ENCODE measurements around the gene RPL15. TPM values are rescaled to one million over a fixed set of nuclear protein-coding genes. Genes with fewer than 3 reads are reported as not detected.

Gene RPL15
- total RNA-seq, 1 experiment from 2014 or later = 864 TPM

DNA sequence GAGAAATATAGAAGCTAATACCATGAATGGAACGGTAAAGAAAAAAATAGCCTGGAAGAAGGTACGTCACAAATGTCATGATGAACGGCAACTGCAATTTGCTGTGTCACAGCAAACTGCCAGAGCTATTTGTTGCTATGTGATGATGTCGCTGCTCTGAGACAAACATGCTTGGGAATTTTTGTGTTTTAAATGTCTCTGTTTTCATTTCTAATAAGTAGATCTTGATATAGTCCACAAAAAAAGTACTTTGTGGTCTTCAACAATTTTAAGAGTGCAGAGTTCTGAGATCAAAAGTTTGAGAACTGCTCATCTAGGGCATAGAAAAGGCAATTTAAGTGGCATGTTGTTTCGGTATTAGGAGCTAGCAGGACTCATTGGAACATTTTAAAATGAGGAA is 23.8 kb downstream of the RPL15 start:
- ATAC-seq (no peak), DNase-seq (ENCODE audit: low read depth, low spot score) (no peak)
- intact Hi-C loops (cut with micrococcal nuclease; ENCODE audit: unreplicated experiment) (no loop called here), in situ Hi-C loops (cut with HindIII; ENCODE audit: low pct_unique_long_range_greater_than_20kb, low sequenced_read_pairs) (no loop called here)
- no TSS peak for BruUV-seq (replicated peaks)
- no peak overlapping the region for H3K4me3 ChIP-seq (ENCODE audit: low read depth in 2 of 2, low read length in 2 of 2)
- no peak overlapping the region for H3K27ac ChIP-seq (ENCODE audit: low read length)
- peaks cover 7% of the 10 kb centered on the region for H3K4me1 ChIP-seq (ENCODE audit: control insufficient read depth, insufficient read depth, low read length)
- CTCF ChIA-PET = no interaction called here
- TF ChIP-seq, protein P1, sequence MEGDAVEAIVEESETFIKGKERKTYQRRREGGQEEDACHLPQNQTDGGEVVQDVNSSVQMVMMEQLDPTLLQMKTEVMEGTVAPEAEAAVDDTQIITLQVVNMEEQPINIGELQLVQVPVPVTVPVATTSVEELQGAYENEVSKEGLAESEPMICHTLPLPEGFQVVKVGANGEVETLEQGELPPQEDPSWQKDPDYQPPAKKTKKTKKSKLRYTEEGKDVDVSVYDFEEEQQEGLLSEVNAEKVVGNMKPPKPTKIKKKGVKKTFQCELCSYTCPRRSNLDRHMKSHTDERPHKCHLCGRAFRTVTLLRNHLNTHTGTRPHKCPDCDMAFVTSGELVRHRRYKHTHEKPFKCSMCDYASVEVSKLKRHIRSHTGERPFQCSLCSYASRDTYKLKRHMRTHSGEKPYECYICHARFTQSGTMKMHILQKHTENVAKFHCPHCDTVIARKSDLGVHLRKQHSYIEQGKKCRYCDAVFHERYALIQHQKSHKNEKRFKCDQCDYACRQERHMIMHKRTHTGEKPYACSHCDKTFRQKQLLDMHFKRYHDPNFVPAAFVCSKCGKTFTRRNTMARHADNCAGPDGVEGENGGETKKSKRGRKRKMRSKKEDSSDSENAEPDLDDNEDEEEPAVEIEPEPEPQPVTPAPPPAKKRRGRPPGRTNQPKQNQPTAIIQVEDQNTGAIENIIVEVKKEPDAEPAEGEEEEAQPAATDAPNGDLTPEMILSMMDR (IDR thresholded peaks at IDR 0.05) = no peak
- TF ChIP-seq TCF7L2 (IDR thresholded peaks at IDR 0.05; ENCODE audit: low read depth, low read length) (no peak), POLR2AphosphoS5 (IDR thresholded peaks at IDR 0.05; ENCODE audit: low read depth, low read length) (no peak), SIN3A (IDR thresholded peaks at IDR 0.05; ENCODE audit: borderline replicate concordance, insufficient read depth, low read depth, low read length) (no peak)
- TF ChIP-seq, protein P2, sequence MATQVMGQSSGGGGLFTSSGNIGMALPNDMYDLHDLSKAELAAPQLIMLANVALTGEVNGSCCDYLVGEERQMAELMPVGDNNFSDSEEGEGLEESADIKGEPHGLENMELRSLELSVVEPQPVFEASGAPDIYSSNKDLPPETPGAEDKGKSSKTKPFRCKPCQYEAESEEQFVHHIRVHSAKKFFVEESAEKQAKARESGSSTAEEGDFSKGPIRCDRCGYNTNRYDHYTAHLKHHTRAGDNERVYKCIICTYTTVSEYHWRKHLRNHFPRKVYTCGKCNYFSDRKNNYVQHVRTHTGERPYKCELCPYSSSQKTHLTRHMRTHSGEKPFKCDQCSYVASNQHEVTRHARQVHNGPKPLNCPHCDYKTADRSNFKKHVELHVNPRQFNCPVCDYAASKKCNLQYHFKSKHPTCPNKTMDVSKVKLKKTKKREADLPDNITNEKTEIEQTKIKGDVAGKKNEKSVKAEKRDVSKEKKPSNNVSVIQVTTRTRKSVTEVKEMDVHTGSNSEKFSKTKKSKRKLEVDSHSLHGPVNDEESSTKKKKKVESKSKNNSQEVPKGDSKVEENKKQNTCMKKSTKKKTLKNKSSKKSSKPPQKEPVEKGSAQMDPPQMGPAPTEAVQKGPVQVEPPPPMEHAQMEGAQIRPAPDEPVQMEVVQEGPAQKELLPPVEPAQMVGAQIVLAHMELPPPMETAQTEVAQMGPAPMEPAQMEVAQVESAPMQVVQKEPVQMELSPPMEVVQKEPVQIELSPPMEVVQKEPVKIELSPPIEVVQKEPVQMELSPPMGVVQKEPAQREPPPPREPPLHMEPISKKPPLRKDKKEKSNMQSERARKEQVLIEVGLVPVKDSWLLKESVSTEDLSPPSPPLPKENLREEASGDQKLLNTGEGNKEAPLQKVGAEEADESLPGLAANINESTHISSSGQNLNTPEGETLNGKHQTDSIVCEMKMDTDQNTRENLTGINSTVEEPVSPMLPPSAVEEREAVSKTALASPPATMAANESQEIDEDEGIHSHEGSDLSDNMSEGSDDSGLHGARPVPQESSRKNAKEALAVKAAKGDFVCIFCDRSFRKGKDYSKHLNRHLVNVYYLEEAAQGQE (IDR thresholded peaks at IDR 0.05; ENCODE audit: insufficient read depth in 1 of 2, low read depth in 2 of 2, low read length in 1 of 2) = no peak
- H3K27me3 ChIP-seq (ENCODE audit: control insufficient read depth, insufficient read depth, low read length) = no peaks in the 10 kb centered on the region
- POLR2A ChIA-PET = no interaction called here
- no peaks in the 10 kb centered on the region for H3K9me3 ChIP-seq (ENCODE audit: control insufficient read depth, insufficient read depth, low read depth, low read length)
- no peaks in the 10 kb centered on the region for H3K36me3 ChIP-seq (ENCODE audit: control insufficient read depth, insufficient read depth, low read length)

GRCh38 chr3:23941440-23941839 is 24.5 kb downstream of the RPL15 start:
- Histone ChIP-seq H3K9me3 (ENCODE audit: control insufficient read depth, insufficient read depth, low read depth, low read length) (no peaks in the 10 kb centered on the region), H3K4me3 (ENCODE audit: low read depth in 2 of 2, low read length in 2 of 2) (no peak overlapping the region), H3K27me3 (ENCODE audit: control insufficient read depth, insufficient read depth, low read length) (no peaks in the 10 kb centered on the region), H3K4me1 (ENCODE audit: control insufficient read depth, insufficient read depth, low read length) (peaks cover 7% of the 10 kb centered on the region), H3K27ac (ENCODE audit: low read length) (no peak overlapping the region), H3K36me3 (ENCODE audit: control insufficient read depth, insufficient read depth, low read length) (no peaks in the 10 kb centered on the region; the same call in 1 of the 2 replicates)
- no TSS peak for BruUV-seq (replicated peaks)
- TF ChIP-seq, protein P1 (IDR thresholded peaks at IDR 0.05) = no peak
- TF ChIP-seq, protein P2 (IDR thresholded peaks at IDR 0.05; ENCODE audit: insufficient read depth in 1 of 2, low read depth in 2 of 2, low read length in 1 of 2) = no peak
- TF ChIP-seq POLR2AphosphoS5 (IDR thresholded peaks at IDR 0.05; ENCODE audit: low read depth, low read length) (no peak), TCF7L2 (IDR thresholded peaks at IDR 0.05; ENCODE audit: low read depth, low read length) (no peak), SIN3A (IDR thresholded peaks at IDR 0.05; ENCODE audit: borderline replicate concordance, insufficient read depth, low read depth, low read length) (no peak)
- CTCF ChIA-PET = no interaction called here
- in situ Hi-C loops (cut with HindIII; ENCODE audit: low pct_unique_long_range_greater_than_20kb, low sequenced_read_pairs) (no loop called here), intact Hi-C loops (cut with micrococcal nuclease; ENCODE audit: unreplicated experiment) (no loop called here)
- ATAC-seq (no peak), DNase-seq (ENCODE audit: low read depth, low spot score) (no peak)
- POLR2A ChIA-PET = no interaction called here

All from Panc1 (cell line).